Mucosa of stomach (tissue), 1 donor: Measurements from ENCODE around the gene VPS37B.

ENCODE experiments used
- H3K27me3 ChIP-seq: one replicate; pipeline ENCODE4 v1.7.0; 2013; ENCODE audit warnings: mild to moderate bottlenecking, low read length; ENCODE audit not compliant: control insufficient read depth, insufficient read depth
- H3K36me3 ChIP-seq: one replicate; pipeline ENCODE4 v1.7.0; 2013; ENCODE audit warnings: low read length; ENCODE audit not compliant: control insufficient read depth, insufficient read depth
- H3K4me1 ChIP-seq: one replicate; pipeline ENCODE4 v1.7.0; 2013; ENCODE audit warnings: mild to moderate bottlenecking, low read length; ENCODE audit not compliant: control insufficient read depth, insufficient read depth
- H3K4me3 ChIP-seq: one replicate; pipeline ENCODE4 v1.7.0; 2013; ENCODE audit warnings: low read length
- H3K9ac ChIP-seq: one replicate; pipeline ENCODE4 v1.7.0; 2013; ENCODE audit warnings: mild to moderate bottlenecking, low read length, moderate library complexity
- H3K9me3 ChIP-seq: one replicate; pipeline ENCODE4 v1.7.0; 2013; ENCODE audit warnings: mild to moderate bottlenecking, low read length, moderate library complexity; ENCODE audit not compliant: control insufficient read depth
- donor health status: Pancreatic carcinoma.

The VPS37B gene

DNA sequence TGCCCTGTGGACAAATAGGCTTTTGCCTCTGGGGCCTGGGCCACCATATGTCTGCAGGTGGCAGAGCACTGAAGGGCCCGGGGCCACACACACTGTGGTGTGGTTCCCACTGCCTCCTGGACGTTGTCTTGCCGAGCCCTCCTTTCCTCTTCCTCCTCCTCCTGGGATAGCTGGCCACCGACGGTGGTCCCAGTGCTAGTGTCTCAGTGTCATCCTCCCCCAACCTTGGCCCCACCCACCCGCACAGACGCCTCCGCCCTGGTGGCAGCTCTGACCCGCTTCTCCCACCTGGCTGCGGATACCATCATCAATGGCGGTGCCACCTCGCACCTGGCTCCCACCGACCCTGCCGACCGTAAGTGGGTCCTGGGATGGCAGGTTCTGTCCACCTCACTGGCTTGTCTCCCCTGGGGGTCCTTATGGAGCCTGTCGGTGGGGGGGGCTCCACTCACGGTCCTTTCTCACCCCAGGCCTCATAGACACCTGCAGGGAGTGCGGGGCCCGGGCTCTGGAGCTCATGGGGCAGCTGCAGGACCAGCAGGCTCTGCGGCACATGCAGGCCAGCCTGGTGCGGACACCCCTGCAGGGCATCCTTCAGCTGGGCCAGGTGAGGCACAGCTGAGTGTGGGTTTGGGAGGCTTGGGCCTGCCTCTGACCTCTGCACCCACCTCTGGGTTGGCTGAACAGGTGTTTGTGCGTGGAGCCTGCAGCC, 37.2 kb downstream of the VPS37B start:
- H3K9me3 ChIP-seq = no peaks in the 10 kb centered on the region

DNA sequence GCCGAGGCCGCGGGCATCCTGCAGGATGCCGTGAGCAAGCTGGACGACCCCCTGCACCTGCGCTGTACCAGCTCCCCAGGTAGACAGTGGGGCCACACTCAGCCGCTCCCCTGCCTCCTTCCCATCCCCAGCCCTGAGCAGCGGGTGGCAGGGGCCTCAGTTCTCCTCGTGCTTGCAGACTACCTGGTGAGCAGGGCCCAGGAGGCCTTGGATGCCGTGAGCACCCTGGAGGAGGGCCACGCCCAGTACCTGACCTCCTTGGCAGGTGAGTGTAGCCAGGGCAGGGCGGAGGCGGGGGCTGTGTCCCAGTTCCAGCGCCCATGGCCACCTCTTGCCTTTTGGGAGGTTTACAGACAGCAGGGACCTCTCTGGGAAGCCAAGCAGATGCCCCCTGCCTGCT, 37.8 kb downstream of the VPS37B start:
- Histone ChIP-seq H3K27me3 (no peaks in the 10 kb centered on the region), H3K9ac (no peak overlapping the region), H3K36me3 (peaks cover 4% of the 10 kb centered on the region), H3K9me3 (no peaks in the 10 kb centered on the region), H3K4me3 (no peak overlapping the region), H3K4me1 (peaks cover 25% of the 10 kb centered on the region)

More for the DNA sequence above, 37.2 kb downstream of the VPS37B start:
- no peaks in the 10 kb centered on the region for H3K27me3 ChIP-seq
- H3K4me3 ChIP-seq = no peak overlapping the region
- peaks cover 30% of the 10 kb centered on the region for H3K4me1 ChIP-seq
- no peak overlapping the region for H3K9ac ChIP-seq
- H3K36me3 ChIP-seq = peaks cover 4% of the 10 kb centered on the region

DNA sequence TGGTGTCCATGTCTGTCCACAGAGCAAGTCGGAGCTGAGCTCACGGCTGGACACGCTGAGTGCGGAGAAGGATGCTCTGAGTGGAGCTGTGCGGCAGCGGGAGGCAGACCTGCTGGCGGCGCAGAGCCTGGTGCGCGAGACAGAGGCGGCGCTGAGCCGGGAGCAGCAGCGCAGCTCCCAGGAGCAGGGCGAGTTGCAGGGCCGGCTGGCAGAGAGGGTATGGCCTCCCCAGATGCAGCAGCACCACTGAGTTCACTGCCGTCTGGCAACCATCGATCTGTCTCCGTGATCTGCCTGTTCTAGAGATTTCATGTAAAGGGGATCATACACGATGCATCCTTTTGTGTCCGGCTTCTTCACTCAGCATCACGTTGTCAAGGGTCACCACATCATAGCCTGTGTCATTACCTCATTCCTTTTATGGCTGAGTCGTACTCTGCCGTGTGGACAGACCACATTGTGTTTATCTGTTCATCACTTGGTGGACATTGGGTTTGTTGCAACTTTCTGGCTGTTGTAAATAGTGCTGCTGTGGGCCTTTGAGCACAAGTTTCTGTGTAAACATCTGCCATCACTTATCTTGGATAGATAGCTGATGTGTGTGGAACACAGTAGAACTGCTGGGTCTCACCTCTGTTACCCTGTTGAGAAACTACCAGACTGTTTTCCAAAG, 38.8 kb downstream of the VPS37B start:
- peaks cover 21% of the 10 kb centered on the region for H3K4me1 ChIP-seq
- no peak overlapping the region for H3K9ac ChIP-seq
- peaks cover 4% of the 10 kb centered on the region for H3K36me3 ChIP-seq
- H3K27me3 ChIP-seq = no peaks in the 10 kb centered on the region
- H3K4me3 ChIP-seq = no peak overlapping the region
- H3K9me3 ChIP-seq = no peaks in the 10 kb centered on the region

DNA sequence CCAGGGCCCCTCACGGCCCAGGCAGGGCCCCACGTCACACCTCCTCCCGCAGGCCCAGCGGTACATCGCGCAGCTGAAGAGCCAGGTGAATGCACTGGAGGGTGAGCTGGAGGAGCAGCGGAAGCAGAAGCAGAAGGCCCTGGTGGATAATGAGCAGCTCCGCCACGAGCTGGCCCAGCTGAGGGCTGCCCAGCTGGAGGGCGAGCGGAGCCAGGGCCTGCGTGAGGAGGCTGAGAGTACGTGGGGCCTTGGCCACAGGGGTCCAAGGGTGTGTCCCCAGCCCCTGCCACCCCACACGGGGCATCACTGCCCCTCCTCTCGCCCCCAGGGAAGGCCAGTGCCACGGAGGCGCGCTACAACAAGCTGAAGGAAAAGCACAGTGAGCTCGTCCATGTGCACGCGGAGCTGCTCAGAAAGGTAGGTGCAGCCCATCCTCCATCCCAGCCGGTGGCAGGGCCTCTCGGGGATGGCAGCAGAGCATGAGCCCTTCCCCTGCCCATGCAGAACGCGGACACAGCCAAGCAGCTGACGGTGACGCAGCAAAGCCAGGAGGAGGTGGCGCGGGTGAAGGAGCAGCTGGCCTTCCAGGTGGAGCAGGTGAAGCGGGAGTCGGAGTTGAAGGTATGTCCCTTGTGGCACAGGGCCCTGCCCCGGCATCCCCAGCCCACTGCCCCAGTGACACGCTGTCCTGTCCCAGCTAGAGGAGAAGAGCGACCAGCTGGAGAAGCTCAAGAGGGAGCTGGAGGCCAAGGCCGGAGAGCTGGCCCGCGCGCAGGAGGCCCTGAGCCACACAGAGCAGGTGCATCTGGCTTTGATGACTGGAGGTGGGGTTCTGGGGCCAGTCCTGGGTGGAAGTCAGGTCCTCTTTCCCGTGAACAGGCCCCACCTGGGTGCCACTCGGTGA, 39.7 kb downstream of the VPS37B start:
- Histone ChIP-seq H3K9ac (no peak overlapping the region), H3K4me3 (no peak overlapping the region), H3K36me3 (peaks cover 4% of the 10 kb centered on the region), H3K4me1 (peaks cover 28% of the 10 kb centered on the region), H3K27me3 (no peaks in the 10 kb centered on the region), H3K9me3 (no peaks in the 10 kb centered on the region)

DNA sequence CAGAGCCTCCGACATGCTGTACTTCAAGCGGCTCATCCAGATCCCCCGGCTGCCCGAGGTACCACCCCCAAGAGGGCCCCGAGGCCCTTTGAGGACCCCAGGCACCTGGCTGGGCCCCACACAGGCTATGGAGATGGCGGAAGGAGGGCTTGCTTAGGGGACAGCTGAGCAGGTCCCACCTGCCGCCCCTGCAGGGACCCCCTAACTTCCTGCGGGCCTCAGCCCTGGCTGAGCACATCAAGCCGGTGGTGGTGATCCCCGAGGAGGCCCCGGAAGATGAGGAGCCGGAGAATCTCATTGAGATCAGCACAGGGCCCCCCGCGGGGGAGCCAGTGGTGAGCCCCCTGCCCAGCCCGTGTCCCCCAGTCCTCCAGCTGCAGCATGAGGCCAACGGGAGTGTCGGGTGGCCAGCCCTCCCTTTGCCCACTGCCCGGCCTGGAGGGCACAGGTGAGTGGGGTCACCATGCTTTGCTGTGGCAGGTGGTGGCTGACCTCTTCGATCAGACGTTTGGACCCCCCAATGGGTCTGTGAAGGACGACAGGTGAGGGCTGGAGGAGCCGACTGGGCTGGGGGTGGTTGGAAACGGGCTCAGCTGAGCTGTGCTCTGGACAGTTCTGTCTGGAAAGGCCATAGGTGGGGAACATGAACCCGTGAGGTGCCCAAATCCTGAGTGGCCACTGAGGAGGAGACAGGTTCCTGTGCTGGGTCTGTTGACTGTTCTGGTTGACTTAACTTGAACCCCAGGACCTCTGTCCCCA, 40.7 kb downstream of the VPS37B start:
- H3K4me1 ChIP-seq = peaks cover 23% of the 10 kb centered on the region
- H3K9me3 ChIP-seq = no peaks in the 10 kb centered on the region
- H3K27me3 ChIP-seq = no peaks in the 10 kb centered on the region
- peaks cover 4% of the 10 kb centered on the region for H3K36me3 ChIP-seq
- no peak overlapping the region for H3K4me3 ChIP-seq
- no peak overlapping the region for H3K9ac ChIP-seq

DNA sequence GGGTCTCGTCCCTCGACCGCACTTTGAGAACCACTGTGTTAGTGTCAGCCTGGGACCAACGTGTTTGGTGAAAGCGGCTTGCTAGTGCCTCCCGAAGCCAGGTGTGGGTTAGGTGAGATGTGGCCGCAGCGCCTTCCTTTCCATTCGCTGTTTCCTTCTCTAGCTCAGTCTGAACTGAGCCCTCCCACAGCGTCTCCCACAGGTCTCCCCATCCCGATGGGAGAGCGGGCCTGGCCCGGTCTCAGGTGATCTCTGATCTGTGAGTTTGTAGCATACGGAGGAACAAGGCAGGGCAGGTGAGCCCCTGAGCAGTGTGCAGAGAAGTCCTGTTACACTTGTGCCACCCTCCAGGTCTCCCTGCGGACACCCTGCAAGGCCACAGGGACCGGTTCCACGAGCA, 41.4 kb downstream of the VPS37B start:
- Histone ChIP-seq H3K4me3 (no peak overlapping the region), H3K9ac (no peak overlapping the region), H3K27me3 (no peaks in the 10 kb centered on the region), H3K9me3 (no peaks in the 10 kb centered on the region), H3K36me3 (peaks cover 4% of the 10 kb centered on the region), H3K4me1 (peaks cover 23% of the 10 kb centered on the region)

DNA sequence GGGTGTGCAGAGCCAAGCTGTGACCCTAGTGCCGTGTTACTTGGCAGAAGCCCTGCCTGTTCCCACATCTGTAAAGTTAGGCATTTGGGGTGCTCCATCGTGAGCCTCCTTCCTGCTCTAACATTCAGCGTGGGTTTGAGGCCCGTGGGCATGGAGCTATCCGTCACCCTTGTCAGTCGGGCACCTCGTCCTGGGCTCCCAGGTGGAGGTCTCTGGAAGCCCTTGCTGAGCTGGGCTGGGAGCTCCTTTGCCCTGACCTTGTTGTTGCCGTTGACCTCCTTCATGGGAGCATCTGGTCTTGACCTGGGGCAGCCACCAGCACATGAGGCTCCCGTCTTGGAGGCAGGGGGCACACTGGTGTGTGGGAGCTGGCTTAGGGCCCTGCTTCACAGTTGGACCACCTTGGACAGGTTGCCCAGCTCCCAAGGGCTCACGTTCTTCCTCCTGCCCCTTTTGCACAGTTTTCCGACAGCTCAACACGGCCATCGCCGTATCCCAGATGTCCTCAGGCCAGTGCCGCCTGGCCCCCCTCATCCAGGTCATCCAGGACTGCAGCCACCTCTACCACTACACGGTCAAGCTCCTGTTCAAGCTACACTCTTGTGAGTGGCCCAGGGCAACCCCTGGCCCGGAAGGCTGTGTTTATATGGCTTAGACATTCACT, 42.2 kb downstream of the VPS37B start:
- Histone ChIP-seq H3K36me3 (peaks cover 4% of the 10 kb centered on the region), H3K9ac (no peak overlapping the region), H3K4me1 (peaks cover 23% of the 10 kb centered on the region), H3K27me3 (no peaks in the 10 kb centered on the region), H3K9me3 (no peaks in the 10 kb centered on the region), H3K4me3 (no peak overlapping the region)

DNA sequence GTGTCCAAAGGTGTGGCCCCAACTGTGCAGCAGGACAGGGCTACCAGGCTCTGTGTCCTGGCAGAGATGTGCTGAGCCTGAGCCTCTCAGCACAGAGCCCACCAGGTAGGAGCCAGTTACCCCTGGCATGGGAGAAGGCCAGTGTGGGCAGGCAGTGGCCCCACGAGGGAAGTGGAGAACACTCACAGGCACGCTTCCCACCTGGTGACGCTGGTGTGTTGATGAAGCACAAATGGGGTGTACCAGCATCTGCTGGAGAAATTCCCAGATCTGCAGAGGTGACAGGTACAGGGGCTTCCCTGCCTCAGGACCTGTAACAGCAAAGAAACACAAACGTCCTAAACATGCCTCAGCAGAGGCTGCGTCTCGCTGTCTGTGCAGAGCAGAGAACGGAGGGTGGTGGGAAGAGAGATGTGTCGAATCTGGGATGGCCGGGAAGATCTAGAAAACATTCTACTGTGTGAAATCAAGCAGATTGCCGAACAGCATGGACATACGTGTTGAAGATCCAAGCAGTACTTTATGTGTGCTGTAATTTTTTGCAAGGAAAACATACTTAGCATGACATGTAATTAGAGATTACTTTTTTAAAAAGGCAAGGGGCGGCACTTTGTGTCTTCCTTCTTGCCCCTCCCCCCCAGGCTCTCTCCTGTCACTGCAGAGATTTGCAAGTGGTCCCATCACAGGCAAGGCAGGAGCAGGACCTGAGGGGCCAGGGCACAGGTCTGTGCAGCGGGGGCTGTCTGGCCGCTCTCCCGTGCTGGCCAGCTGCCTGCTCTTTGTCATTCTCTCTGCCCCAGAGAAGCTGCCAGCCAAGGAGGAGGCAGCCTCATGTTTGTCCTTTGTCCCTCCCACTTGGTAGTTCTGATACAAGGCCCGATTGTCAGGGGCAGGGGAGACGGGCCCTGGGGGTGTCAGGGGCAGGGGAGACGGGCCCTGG, 43.3 kb downstream of the VPS37B start:
- H3K27me3 ChIP-seq = no peaks in the 10 kb centered on the region
- no peak overlapping the region for H3K9ac ChIP-seq
- H3K4me1 ChIP-seq = peaks cover 15% of the 10 kb centered on the region
- H3K36me3 ChIP-seq = peaks cover 4% of the 10 kb centered on the region
- H3K9me3 ChIP-seq = no peaks in the 10 kb centered on the region
- H3K4me3 ChIP-seq = no peak overlapping the region

DNA sequence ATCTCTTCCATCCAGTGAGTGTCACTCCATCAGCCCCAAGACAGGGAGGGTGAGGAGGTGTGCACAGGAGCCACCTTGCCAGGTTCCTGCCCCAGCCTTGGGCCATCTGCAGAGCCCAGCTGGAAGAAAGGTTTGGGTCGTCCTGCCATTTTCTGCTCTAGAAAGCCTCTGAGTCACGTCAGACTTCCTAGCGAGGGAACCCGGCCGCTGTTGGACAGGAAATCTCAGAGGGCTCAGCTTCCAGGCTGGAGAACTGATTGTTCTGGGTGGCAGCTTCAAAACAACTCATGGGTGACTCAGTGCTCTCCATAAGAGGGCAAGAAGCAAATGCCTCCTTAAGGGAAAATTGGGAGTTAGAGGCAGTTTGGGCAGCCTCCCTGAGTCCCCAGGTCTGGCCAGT, 44.1 kb downstream of the VPS37B start:
- Histone ChIP-seq H3K4me3 (no peak overlapping the region), H3K36me3 (peaks cover 4% of the 10 kb centered on the region), H3K27me3 (no peaks in the 10 kb centered on the region), H3K4me1 (peaks cover 13% of the 10 kb centered on the region), H3K9ac (no peak overlapping the region), H3K9me3 (no peaks in the 10 kb centered on the region)

DNA sequence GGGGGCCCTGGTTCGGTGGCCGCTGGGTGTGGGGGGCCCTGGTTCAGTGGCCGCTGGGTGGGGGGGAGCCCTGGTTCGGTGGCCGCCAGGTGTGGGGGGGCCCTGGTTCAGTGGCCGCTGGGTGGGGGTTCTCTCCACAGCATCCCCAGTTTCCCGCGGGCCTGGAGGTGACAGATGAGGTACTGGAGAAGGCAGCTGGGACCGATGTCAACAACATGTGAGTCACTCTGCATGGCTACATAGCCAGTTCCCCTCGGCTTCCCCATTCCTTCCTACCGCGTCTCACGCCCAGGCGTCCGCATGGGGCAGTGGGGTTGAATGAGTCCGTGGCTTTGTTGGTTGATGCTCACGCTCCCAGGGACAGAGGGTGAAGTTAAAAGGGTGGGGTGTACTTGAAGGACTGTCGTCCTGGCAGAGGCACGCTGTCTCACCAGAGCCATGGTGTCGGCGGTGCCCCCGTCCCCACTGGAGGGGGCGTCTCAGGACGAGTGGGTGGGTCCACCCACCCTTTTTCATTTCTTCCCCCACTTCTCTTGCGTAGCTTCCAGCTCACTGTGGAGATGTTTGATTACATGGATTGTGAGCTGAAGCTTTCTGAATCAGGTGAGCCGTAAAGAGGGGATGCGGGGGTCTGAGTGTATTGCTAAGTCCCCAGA, 45.1 kb downstream of the VPS37B start:
- Histone ChIP-seq H3K9ac (no peak overlapping the region), H3K27me3 (no peaks in the 10 kb centered on the region), H3K9me3 (no peaks in the 10 kb centered on the region), H3K4me1 (peaks cover 17% of the 10 kb centered on the region), H3K36me3 (peaks cover 4% of the 10 kb centered on the region), H3K4me3 (no peak overlapping the region)
